H9 (cell line): Measurements from ENCODE around the gene UBAC2. TPM values are rescaled to one million over a fixed set of nuclear protein-coding genes. Genes with fewer than 3 reads are reported as not detected.

Experiments
- DNase-seq: peaks from one replicate; pipeline ENCODE4 v3.0.0-alpha.2; 2017
- H2AFZ ChIP-seq: one replicate; pipeline ENCODE4 v1.6.1; 2013; ENCODE audit warnings: mild to moderate bottlenecking, low read length, control low read depth, moderate library complexity
- H2AK5ac ChIP-seq: 2 replicates; pipeline ENCODE4 v1.6.1; 2013; ENCODE audit warnings: low read length, control low read depth, mixed read lengths; ENCODE audit not compliant: insufficient read length
- H2BK120ac ChIP-seq: one replicate; pipeline ENCODE4 v1.6.1; 2013; ENCODE audit warnings: low read depth, mild to moderate bottlenecking, low read length, control low read depth, inconsistent platforms; ENCODE audit not compliant: poor library complexity, severe bottlenecking
- H2BK12ac ChIP-seq: 2 replicates; pipeline ENCODE4 v1.6.1; 2013; ENCODE audit warnings: low read length, control low read depth, mixed read lengths, low read depth; ENCODE audit not compliant: insufficient read length
- H2BK15ac ChIP-seq: 2 replicates; pipeline ENCODE4 v1.6.1; 2013; ENCODE audit warnings: low read depth, low read length, control low read depth
- H2BK20ac ChIP-seq: one replicate; pipeline ENCODE4 v1.6.1; 2013; ENCODE audit warnings: low read depth, mild to moderate bottlenecking, low read length, control low read depth, inconsistent platforms; ENCODE audit not compliant: poor library complexity, severe bottlenecking
- H2BK5ac ChIP-seq: 2 replicates; pipeline ENCODE4 v1.6.1; 2013; ENCODE audit warnings: low read length, control low read depth, mixed read lengths; ENCODE audit not compliant: insufficient read length
- H3K14ac ChIP-seq: 2 replicates; pipeline ENCODE4 v1.6.1; 2013; ENCODE audit warnings: low read length, control low read depth; ENCODE audit not compliant: insufficient read depth
- H3K18ac ChIP-seq: 2 replicates; pipeline ENCODE4 v1.6.1; 2013; ENCODE audit warnings: low read depth, mild to moderate bottlenecking, mixed read lengths, low read length, control low read depth; ENCODE audit not compliant: insufficient read length
- H3K23ac ChIP-seq: 2 replicates; pipeline ENCODE4 v1.6.1; 2013; ENCODE audit warnings: low read length, control low read depth, mixed read lengths, low read depth; ENCODE audit not compliant: insufficient read length
- H3K23me2 ChIP-seq: 2 replicates; pipeline ENCODE4 v1.6.1; 2013; ENCODE audit warnings: low read depth, mild to moderate bottlenecking, mixed read lengths, low read length, control low read depth; ENCODE audit not compliant: insufficient read length, poor library complexity, severe bottlenecking
- H3K27ac ChIP-seq: 2 replicates; pipeline ENCODE4 v1.5.1; 2013; ENCODE audit warnings: low read length, control low read depth, mixed read lengths, low read depth; ENCODE audit not compliant: insufficient read length
- H3K27me3 ChIP-seq: 2 replicates; pipeline ENCODE4 v1.6.1; 2013; ENCODE audit warnings: low read length, control low read depth, inconsistent platforms; ENCODE audit not compliant: insufficient read depth
- H3K4ac ChIP-seq: 2 replicates; pipeline ENCODE4 v1.6.1; 2013; ENCODE audit warnings: low read depth, mild to moderate bottlenecking, control low read depth, inconsistent platforms, low read length, moderate library complexity
- H3K4me1 ChIP-seq: 2 replicates; pipeline ENCODE4 v1.6.1; 2013; ENCODE audit warnings: low read length, control low read depth, inconsistent platforms; ENCODE audit not compliant: insufficient read depth
- H3K4me2 ChIP-seq: 2 replicates; pipeline ENCODE4 v1.6.1; 2013; ENCODE audit warnings: low read length, control low read depth, mixed read lengths; ENCODE audit not compliant: insufficient read length, insufficient read depth
- H3K56ac ChIP-seq: 2 replicates; pipeline ENCODE4 v1.6.1; 2013; ENCODE audit warnings: low read depth, mild to moderate bottlenecking, mixed read lengths, low read length, control low read depth; ENCODE audit not compliant: insufficient read length
- H3K79me1 ChIP-seq: 2 replicates; pipeline ENCODE4 v1.6.1; 2013; ENCODE audit warnings: low read depth, mild to moderate bottlenecking, moderate library complexity, low read length, control low read depth, inconsistent platforms; ENCODE audit not compliant: insufficient read depth, poor library complexity, severe bottlenecking
- H3K79me2 ChIP-seq: 2 replicates; pipeline ENCODE4 v1.6.1; 2013; ENCODE audit warnings: low read length, control low read depth, inconsistent platforms; ENCODE audit not compliant: insufficient read depth
- H3K9ac ChIP-seq: 2 replicates; pipeline ENCODE4 v1.6.1; 2013; ENCODE audit warnings: low read length, control low read depth, mixed read lengths; ENCODE audit not compliant: insufficient read length; ENCODE audit errors: extremely low read depth
- H3K9me3 ChIP-seq: one replicate; pipeline ENCODE4 v1.6.1; 2013; ENCODE audit warnings: low read depth, low read length, inconsistent platforms; ENCODE audit not compliant: control insufficient read depth
- H3T11ph ChIP-seq: one replicate; pipeline ENCODE4 v1.6.1; 2013; ENCODE audit warnings: mild to moderate bottlenecking, low read length, control low read depth, inconsistent platforms
- H4K20me1 ChIP-seq: one replicate; pipeline ENCODE4 v1.6.1; 2013; ENCODE audit not compliant: control insufficient read depth, insufficient read length, insufficient read depth
- H4K5ac ChIP-seq: 2 replicates; pipeline ENCODE4 v1.6.1; 2013; ENCODE audit warnings: low read depth, mild to moderate bottlenecking, mixed read lengths, low read length, control low read depth; ENCODE audit not compliant: insufficient read length
- H4K8ac ChIP-seq: replicated peaks from 2 replicates; pipeline ENCODE4 v1.6.1; 2013; ENCODE audit warnings: low read length, control low read depth, mixed read lengths, low read depth; ENCODE audit not compliant: insufficient read length
- H4K91ac ChIP-seq: 2 replicates; pipeline ENCODE4 v1.6.1; 2013; ENCODE audit warnings: low read depth, mild to moderate bottlenecking, moderate library complexity, mixed read lengths, low read length, control low read depth; ENCODE audit not compliant: insufficient read length
- H3K27ac Mint-ChIP-seq, 3 experiments: 2 replicates in 2 of 3; 3 replicates in 1 of 3; pipeline ENCODE4 v1.8.0; 2020 to 2021; ENCODE audit warnings: mixed read lengths in 3 of 3, mild to moderate bottlenecking in 1 of 3, moderate library complexity in 1 of 3
- H3K27me3 Mint-ChIP-seq: 2 replicates; pipeline ENCODE4 v1.8.0; 2021; ENCODE audit warnings: low read depth, mild to moderate bottlenecking, moderate library complexity, mixed read lengths
- H3K36me3 Mint-ChIP-seq, 3 experiments: 2 replicates in 2 of 3; 3 replicates in 1 of 3; pipeline ENCODE4 v1.8.0; 2020 to 2021; ENCODE audit warnings: low read depth in 3 of 3, mixed read lengths in 3 of 3; ENCODE audit not compliant: insufficient read depth in 1 of 3
- H3K4me1 Mint-ChIP-seq, 2 experiments: 2 replicates each; pipeline ENCODE4 v1.8.0; 2020; ENCODE audit warnings: mixed read lengths in 2 of 2
- H3K4me3 Mint-ChIP-seq, 2 experiments: 2 replicates in 1 of 2; 3 replicates in 1 of 2; pipeline ENCODE4 v1.8.0; 2020 to 2021; ENCODE audit warnings: mild to moderate bottlenecking in 2 of 2, mixed read lengths in 2 of 2, moderate library complexity in 1 of 2
- H3K9me3 Mint-ChIP-seq, 2 experiments: 2 replicates in 1 of 2; 3 replicates in 1 of 2; pipeline ENCODE4 v1.8.0; 2020; ENCODE audit warnings: mild to moderate bottlenecking in 2 of 2, mixed read lengths in 2 of 2, moderate library complexity in 1 of 2
- CTCF ChIP-seq: fragments of 200-600 bp; sonication (generic); conservative IDR thresholded peaks from 3 replicates; pipeline ENCODE4 v1.8.0; 2021; ENCODE audit warnings: antibody characterized with exemption, mild to moderate bottlenecking
- WGBS: extraction: QIAGEN DNeasy Blood & Tissue Kit; methylation state at CpG from one replicate; pipeline ENCODE4 v1.1.7; 2013; ENCODE audit warnings: missing lambda C conversion rate, low lambda C conversion rate, mixed read lengths; ENCODE audit not compliant: insufficient read length; ENCODE audit errors: extremely low coverage; 5-methylcytosine and 5-hydroxymethylcytosine counted together
- total RNA-seq: library from RNA; stranded (reverse); gene quantifications from 2 replicates; pipeline ENCODE4 v1.2.1, GENCODE V29; 2021

The UBAC2 gene
- total RNA-seq, 1 experiment from 2014 or later = 52.3 TPM

GRCh38 chr13:99296398-99296797 lies 95.7 kb downstream of the UBAC2 start:
- H3K14ac ChIP-seq = no peak overlapping the region
- H2AFZ ChIP-seq = no peak overlapping the region
- H4K20me1 ChIP-seq = no peaks in the 10 kb centered on the region
- H3K23me2 ChIP-seq = no peaks in the 10 kb centered on the region
- no peak overlapping the region for H2BK5ac ChIP-seq
- no peak overlapping the region for H3K4ac ChIP-seq
- Mint-ChIP-seq H3K27ac (no peak overlapping the region), H3K4me3 (no peak overlapping the region), H3K4me1 (peaks cover 2 to 5% of the 10 kb centered on the region in 2 experiments; a peak in 2 of 4 replicates), H3K27me3 (no peaks in the 10 kb centered on the region; the same call in 1 of the 2 replicates), H3K36me3 (no peaks in the 10 kb centered on the region), H3K9me3 (no peaks in the 10 kb centered on the region)
- no peaks in the 10 kb centered on the region for H3K79me2 ChIP-seq
- WGBS = no CpG with 5 or more reads among the region's 4 CpGs
- no peak overlapping the region for H3K9ac ChIP-seq
- H3K18ac ChIP-seq = no peak overlapping the region
- no peak overlapping the region for H4K5ac ChIP-seq
- no peak overlapping the region for H3K27ac ChIP-seq
- no peak overlapping the region for H2BK120ac ChIP-seq
- H3K23ac ChIP-seq = no peak overlapping the region
- no peak overlapping the region for H3T11ph ChIP-seq
- H3K56ac ChIP-seq = no peak overlapping the region
- no peak overlapping the region for H2AK5ac ChIP-seq
- H3K79me1 ChIP-seq = no peaks in the 10 kb centered on the region
- H3K27me3 ChIP-seq = no peaks in the 10 kb centered on the region
- H3K4me1 ChIP-seq = no peaks in the 10 kb centered on the region
- no peak overlapping the region for H2BK12ac ChIP-seq
- DNase-seq = no peak
- no peaks in the 10 kb centered on the region for H3K9me3 ChIP-seq
- H4K8ac ChIP-seq = no peak overlapping the region
- no peak overlapping the region for H2BK20ac ChIP-seq
- no peak overlapping the region for H3K4me2 ChIP-seq
- no peak overlapping the region for H4K91ac ChIP-seq
- H2BK15ac ChIP-seq = no peak overlapping the region
- TF ChIP-seq CTCF = no peak
